NCI-H128 (cell line): Measurements from ENCODE around the gene COL4A2.
"Not testable (repeated sequence)": the region's sequence is repeated elsewhere in the genome, so short reads cannot be mapped to it uniquely, and the experiment has no call there.

Source experiments
- DNase-seq: peaks from one replicate; lab custom pipeline; 2025; ENCODE audit not compliant: unreplicated experiment; lab: John Stamatoyannopoulos, UW

The COL4A2 gene

GRCh38 chr13:110306340-110306959, 634 bp upstream of the COL4A2 start:
- DNase-seq, result no peak

DNA sequence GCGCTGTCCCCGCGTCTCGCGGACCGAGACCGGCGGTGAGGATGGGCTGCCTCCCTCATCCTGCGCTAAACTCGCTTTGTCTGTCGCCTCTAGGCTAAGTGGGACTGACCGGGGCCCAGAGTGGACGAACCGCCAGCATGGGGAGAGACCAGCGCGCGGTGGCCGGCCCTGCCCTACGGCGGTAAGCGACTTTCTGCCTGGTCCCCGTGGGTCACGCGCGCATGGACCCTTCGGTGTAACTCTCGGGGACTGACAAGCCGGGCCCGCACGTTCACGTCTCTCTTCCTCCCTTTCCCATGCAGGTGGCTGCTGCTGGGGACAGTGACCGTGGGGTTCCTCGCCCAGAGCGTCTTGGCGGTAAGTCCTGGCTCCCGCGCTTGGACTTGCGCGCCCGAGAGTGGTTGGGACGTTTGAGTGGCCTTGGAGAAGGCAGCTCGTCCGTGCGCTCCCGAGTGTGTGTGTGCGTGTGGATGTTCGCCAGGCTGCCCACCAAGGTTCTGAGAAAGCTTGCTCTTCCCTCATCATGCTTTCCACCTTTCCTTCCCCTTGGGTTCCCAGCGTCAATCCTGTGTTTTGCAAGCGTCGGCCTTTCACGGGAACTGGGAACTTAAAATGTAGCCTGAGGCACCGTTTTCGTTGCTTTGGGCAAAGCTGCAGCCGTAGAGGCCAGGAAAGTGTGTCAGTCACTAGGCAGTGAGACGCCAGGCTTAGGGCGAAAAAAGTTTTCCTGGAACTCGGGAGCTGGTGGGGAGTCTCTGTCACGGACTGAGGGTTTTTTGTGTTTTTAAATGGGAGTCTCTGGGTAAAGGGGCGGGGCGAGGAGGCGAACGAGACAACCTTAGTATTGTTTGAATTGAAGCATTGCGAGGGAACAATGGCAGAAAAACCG, 927 bp downstream of the COL4A2 start:
- no peak for DNase-seq

DNA sequence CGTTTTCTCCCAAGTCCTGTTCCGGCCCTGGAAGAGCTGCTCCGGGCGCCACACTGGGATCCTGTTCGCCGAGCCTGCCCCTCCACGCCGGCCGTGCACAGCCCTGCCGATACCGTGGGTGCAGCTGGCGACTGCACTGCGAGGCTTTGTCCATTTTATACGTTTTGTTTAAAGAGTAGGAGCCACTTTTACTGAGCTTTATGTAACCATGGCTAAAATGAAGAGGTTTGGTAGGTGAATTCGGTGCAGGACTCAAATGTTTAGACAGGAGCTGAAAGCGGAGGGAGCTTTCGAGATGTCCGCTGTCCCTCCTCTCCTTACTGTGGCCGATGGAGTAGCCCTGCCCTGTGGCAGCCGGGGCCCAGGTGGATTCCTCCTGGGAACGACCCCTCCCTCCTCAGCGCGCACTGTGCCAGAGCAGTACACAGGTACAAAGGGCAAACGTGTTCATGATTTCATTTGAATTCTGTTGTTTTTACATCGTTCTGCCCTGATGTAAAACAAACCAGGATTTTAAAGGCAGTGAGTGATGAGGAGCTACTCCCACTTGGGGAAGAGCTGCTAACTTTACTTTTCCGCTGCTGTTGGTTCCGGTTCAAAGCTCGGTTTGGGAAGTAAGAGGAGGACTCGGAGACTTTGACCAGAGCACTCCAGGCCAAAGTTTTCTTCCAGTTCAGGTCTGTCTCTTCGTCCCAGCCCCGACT, 1.7 kb downstream of the COL4A2 start:
- DNase-seq, result no peak

GRCh38 chr13:110309661-110310524, 2.8 kb downstream of the COL4A2 start:
- no peak for DNase-seq

GRCh38 chr13:110310541-110311442, 3.7 kb downstream of the COL4A2 start:
- DNase-seq, result no peak

GRCh38 chr13:110311443-110312338, 4.6 kb downstream of the COL4A2 start:
- DNase-seq, result no peak

GRCh38 chr13:110312339-110313031, 5.4 kb downstream of the COL4A2 start:
- DNase-seq, result no peak

- not testable (repeated sequence) for DNase-seq
Measured at GRCh38 chr13:110313261-110313660, 6.2 kb downstream of the COL4A2 start.

- DNase-seq, result not testable (repeated sequence)
Measured at GRCh38 chr13:110313733-110314132, 6.6 kb downstream of the COL4A2 start.

DNA sequence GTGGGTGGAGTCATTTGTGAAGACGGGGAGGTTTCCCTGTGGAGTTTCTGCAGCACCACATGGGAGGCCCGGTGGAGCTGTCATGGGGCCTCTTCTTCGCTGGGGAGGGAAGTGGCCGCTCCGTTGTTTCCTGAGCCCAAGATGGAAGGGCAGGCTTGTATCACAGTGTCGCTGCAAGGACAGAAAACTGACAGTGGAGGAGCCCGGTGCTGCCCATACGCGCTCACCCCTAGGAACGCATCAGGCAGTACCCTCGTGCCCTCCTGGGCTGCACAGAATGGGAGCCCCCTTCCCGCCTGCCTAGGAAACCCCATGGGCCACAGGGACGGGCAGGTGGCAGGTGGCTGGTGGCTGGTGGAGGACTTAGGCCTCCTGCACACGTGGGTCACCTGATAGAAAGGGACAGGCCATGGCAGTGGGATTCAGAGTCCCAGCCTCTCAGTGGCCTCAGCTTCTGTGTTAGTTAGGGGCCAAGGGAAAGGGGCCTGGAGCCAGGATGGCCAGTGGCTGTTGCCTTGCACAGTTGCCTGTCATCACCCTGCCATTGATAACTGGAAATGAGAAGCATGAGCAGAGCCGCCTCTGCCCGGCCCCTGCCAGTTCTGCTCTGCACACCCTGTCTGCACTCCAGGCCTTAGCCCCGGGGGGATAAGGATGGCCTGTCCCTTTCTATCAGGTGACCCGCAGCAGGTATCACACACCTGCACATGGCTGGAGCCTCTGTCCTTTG, 7.6 kb downstream of the COL4A2 start:
- DNase-seq, result no peak

- no peak for DNase-seq
Measured at GRCh38 chr13:110316196-110316595, 9.1 kb downstream of the COL4A2 start.

DNA sequence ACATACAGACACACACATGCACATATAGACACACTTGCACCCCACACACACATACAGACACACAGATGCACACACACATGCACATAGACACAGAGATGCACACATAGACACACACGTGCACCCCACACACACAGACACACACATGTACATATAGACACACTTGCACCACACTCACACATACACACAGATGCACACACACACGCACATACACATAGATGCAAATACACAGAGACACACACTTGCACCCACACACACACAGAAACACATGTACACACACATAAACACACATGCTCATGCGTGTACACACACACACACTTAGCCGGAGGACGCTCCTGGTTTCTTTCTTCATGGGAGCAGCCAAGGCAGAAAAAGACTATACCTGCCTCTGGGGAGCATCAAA, 10.0 kb downstream of the COL4A2 start:
- no peak for DNase-seq

GRCh38 chr13:110317496-110318195, 10.6 kb downstream of the COL4A2 start:
- no peak for DNase-seq

DNA sequence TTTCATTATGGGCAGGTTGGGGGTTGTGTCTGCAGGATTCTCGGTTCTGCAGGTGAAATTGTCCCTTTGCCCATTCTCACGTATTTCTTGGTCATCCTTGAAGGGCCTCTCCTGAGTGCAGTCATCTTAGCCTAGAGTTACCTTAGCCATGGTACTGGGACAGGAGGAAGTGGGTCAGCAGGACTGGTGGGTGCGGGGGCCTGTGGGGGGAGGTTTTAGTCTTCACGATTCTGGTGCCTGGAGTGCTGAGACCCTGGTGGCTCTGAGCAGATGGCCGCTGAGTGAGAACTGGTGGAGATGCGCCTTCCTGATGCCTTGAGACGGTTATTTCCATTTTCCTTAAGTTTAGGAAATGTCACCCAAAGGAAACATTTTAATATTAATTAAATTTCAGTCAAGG, 11.8 kb downstream of the COL4A2 start:
- DNase-seq, result no peak

- DNase-seq, result no peak
Measured at GRCh38 chr13:110319397-110319773, 12.3 kb downstream of the COL4A2 start.

DNA sequence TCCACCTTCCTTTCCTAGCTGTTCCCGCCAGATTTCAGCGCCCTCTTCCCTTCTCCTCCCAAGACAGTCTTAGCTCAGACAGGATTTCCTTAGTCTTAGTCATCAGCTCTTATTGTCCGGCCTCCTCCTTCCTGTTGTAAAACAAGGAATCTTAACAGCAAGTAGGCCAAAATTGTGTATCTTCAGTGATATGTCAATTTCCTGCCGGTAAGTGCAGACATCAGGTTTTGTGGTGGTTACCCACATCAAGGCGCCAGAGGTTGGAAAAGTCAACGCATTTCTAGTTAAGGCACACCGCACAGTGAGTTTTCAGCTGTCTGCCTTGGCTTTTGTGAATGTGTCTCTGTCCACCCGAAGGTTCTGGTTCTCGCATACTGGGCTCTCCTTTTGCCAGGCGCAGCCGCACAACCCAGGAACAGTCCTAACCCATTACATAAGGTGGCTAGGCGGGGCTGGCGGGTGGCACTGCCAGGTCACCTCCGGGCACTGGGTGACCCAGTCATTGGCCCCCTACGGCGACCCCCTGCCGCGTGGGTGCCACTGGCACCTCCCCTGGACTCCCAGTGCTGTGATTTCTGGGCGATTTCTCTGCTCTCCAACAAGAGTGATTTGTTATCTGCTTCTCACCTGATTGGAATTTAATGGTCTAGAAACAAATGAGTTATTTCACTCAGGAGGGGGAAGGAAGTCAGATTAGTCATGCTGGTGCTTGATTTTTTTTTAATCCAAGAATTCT, 12.9 kb downstream of the COL4A2 start:
- DNase-seq, result no peak
